HG03432 (cell line): ENCODE data around the gene ST6GALNAC2.

Experiments
- ATAC-seq: cut with Tn5 transposase; IDR thresholded peaks from one replicate; pipeline ENCODE4 v1.9.1; 2021; ENCODE audit warnings: mild to moderate bottlenecking, moderate library complexity; ENCODE audit not compliant: unreplicated experiment

ST6GALNAC2 gene

DNA sequence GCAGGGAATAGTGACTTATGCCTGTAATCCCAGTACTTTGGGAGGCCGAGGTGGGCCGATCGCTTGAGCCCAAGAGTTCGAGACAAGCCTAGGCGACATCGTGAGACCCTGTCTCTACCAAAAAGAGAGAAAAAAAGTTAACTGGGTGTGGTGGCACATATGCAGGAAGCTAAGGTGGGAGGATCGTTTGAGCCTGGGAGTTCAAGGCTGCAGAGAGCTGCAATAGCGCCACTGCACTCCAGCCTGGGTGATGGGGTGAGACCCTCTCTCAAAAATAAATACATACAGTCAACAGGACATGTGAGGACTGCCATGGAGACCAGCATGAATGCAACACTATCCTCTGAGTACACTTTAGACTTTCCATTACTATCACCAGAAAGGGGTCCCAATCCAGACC lies 15.4 kb upstream of the ST6GALNAC2 start:
- no peak for ATAC-seq

DNA sequence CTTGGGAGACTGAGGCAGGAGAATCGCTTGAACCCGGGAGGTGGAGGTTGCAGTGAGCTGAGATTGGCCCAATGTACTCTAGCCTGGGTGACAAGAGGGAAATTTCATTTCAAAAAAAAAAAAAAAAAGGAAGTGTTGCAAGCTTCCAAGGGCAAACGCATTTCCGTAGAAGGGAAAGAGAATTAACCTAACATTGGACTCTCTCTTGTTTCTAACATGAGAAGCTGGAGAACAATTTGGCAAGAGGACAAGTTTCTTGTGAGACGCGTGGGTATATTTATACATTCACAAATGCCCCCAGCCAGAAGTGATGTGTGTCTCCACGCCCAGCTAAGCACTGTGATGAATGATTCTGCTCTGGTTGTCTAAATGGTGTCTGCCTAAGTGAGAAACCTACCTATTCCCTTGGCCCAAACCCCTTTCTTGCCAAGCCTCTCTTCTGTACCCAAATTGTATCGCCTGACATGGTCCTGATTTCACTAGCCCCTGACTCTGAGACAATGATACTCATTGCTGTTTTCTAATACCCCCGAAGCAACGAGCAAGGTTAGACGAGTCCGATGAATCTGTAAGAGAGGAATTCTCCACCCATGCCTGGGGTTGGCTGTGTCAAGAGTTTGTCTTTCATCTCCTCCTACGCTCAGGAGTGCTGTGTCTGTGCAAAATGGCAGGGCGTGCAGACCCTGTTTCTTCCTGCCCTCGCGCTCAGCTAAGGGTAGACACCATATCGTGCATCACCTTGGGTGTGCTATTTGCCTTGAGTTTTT lies 14.2 kb upstream of the ST6GALNAC2 start:
- ATAC-seq: no peak

DNA sequence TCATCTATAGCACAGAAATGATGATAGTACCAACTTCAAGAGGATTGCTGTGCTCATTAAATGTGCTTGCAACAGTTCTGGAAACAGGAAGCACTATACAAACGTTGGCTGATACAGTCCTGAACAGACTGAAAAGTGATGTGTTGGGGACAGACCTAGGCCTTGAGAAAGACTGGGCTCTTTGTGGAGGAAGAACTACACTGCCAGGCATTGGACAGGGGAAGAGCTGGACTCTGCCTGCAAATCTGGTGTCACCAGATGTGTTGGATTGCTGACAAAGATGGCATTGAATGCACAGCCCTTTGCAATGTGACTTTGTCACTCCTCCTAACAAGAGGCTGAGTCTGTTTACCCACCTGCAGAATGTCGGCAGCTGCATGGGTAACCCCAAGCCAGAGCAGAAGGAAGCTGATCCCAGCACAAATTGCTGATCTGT lies 12.4 kb upstream of the ST6GALNAC2 start:
- ATAC-seq: no peak

- ATAC-seq: no peak
Observed at GRCh38 chr17:76597156-76598003, 11.7 kb upstream of the ST6GALNAC2 start.

GRCh38 chr17:76594690-76595089 lies 9.0 kb upstream of the ST6GALNAC2 start:
- ATAC-seq: no peak

DNA sequence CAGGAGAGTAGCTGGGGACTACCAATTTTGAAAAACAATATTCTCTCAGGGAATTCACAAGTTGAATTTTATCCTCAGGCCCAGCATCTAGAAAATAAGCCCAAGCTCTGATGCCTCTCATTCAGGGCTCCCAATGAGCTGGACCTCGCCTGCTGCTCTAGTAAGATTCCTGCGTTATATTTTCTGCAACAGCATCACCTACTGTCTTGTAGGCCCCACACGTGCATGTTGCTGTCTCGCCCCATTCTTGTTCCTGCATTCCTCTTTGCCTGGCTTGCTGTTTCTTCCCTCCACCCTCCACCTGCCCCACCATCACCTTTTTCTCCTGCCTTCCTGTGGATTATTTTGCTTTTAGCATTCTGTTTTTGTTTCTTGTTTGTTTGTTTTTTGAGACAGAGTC lies 8.3 kb upstream of the ST6GALNAC2 start:
- no peak for ATAC-seq

DNA sequence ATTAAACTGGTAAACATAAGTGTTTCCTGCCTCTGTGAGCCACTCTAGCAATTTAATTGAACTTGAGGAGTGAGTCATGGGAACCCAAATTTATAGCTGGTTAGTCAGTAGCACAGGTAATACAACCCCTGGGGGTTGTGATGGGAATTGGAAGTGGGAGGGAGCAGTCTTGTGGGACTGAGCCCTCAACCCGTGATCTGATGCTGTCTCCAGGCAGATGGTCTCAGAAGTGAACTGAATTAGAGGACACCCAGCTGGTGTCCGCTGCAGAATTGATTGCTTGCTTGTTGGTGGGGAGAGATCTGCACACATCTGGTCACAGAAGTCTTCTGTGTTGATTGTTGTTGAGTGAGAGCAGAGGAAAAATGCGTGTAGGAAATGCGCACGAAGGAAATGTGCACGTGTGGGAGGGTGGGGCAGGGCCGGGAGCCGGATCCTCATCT lies 7.7 kb upstream of the ST6GALNAC2 start:
- no peak for ATAC-seq

DNA sequence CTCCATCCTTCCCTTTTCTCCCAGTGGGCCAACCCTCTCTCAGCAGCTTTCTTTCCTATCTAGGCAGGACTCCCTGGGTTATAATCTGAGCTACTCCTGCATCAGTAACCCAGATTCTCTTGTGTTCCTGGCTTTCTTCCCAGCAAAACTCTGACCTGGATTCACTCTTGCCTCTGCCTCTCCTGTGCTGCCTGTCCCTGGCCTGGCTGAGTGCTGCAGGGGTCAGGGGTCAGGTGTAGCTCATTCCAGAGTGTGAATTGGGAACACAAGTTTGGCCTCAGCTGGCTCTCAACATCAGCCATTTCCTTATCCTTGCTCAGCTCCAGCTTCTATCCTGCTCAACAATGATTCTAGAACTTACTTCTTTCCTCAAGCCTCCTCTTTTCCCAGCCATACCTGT lies 2.5 kb upstream of the ST6GALNAC2 start:
- no peak for ATAC-seq

DNA sequence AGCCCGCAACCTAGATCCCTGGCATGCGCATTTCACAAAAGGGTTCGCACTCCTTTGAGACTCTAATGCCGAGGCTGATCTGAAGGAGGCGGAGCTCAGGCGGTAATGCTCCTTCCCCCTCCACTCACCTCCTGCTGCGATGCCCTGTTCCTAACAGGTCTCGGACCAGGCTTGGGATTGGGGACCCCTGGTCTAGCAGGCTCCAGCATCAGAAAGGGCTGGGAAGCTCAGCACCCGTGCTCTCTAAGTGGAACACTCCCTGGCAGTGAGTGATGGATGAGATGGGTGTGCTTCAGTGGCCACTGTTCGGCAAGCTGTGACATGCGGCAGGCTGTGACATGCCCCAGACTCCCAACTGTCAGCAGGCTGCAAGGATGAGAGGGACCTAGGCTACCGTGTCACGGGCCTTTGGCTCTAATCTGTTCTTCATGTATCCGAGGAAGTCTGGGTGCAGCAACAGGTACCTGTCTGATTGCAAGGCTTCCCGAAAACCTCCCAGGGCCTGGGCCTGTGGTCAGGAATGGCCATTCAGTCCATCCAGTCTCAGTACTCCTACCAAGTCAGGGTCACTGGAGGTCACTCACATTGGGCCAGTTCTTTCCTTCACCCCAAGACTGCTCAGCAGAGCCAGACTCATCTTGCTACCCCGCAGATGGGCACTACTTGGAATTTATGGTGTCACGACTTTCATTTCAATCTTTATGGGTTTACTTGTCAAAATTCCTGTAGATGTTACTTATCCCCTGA lies 1.3 kb upstream of the ST6GALNAC2 start:
- ATAC-seq: no peak

GRCh38 chr17:76585033-76585648 lies 519 bp downstream of the ST6GALNAC2 start:
- no peak for ATAC-seq

DNA sequence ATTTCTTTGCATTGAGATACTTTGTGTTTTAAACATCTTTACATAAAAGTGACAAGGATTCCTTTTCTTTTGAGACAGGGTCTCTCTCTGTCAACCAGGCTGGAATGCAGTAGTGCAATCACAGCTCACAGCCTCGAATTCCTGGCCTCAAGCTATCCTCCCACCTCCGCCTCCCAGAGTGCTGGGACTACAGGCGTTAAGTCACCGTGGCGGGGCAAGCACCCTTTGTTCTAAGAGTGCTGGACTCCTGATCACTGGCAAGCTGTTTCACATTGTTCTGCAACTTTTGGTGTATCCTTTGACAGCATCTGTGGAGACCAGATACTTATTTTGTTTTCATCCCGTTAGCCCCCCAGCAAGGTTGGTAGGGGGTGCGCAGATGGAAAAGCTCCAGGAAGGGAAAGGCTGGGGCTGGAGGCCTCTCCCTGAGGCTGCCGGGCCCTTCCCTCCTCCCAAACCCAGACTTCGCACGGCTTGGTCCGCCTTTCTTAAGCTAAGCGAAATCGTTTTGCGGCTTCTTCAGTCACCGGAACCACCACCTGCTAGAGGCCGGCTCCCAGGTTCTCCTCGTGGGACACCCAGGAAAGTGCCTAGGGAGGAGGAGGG lies 1.1 kb downstream of the ST6GALNAC2 start:
- no peak for ATAC-seq

DNA sequence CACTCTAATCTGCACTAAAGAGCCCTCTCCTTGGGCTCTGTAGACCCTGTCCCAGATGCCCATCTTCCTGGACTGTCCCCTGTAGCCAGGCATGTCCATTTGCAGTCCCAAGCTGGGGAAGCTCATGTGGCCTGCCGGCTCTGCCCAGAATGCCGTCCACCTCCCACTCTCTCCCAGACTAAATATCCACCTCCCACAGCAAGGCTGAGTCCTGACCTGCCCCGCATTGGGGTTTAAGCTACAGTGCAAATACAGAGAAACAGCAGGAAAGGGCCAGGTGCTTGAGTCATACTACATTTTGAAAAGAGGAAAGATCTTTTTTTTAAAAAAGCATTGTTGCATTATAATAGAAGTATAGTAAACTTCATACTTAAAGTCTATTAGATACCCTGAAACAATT lies 3.0 kb downstream of the ST6GALNAC2 start:
- ATAC-seq: no peak

- no peak for ATAC-seq
Observed at GRCh38 chr17:76581515-76581914, 4.1 kb downstream of the ST6GALNAC2 start.

DNA sequence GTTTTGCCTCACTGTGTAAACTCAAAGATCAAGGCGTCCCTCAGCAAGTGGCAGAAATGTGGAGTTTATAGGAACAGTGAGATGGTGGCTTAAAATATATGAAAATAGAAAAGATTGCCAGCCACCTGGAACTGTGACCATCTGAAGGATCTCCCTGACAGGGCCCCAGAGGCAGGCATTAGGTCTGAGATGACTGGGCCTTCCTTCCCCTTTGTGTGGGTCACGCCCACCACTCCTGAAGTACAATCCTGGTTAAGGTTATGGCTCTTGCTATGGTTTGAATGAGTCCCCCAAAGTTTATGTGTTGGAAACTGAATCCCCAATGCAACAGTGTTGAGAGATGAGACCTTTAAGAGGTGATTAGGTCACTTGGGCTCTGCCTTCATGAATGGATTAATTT lies 6.4 kb downstream of the ST6GALNAC2 start:
- no peak for ATAC-seq

DNA sequence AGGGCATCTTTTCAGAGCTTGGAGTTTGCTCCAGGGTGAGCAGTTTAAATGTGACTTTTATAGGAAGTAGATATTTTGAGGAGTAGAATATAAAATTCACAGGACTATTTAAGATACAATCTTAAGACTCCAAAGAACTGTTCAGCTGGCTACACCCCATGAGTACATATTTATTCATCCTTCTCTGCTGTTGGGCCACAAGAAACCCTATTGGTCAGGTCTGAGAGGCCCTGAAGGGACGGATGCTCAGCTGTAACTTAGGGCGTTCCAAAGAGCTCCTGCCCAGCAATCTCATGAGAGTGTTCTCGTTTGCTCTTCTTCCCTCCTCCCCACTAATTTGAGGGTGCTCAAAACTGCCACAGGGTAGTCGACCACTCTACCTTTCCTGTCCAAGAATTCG lies 7.3 kb downstream of the ST6GALNAC2 start:
- no peak for ATAC-seq

DNA sequence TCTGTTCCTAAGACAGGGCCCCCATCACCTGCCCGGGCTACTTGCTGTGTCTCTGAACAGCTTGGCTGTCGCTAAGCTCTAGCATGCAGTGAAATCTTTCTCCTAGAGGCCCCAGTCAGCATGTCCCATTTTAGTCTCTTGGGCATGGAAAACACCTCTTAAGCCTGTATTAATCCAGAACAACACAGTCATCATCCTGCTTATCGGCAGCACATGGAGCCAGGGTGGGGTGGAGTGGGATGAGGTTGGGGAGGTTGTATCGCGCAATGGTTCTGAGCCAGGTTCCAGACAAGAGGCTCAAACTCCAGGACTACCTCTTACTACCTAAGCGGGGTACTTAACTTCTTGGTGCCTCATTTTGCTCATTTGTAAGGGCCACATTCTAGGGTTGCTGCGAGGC lies 7.8 kb downstream of the ST6GALNAC2 start:
- no peak for ATAC-seq

- ATAC-seq: no peak
Observed at GRCh38 chr17:76576189-76576588, 9.5 kb downstream of the ST6GALNAC2 start.

GRCh38 chr17:76575570-76575969 lies 10.1 kb downstream of the ST6GALNAC2 start:
- no peak for ATAC-seq

GRCh38 chr17:76574166-76574565 lies 11.5 kb downstream of the ST6GALNAC2 start:
- no peak for ATAC-seq

GRCh38 chr17:76573096-76573495 lies 12.6 kb downstream of the ST6GALNAC2 start:
- ATAC-seq: no peak
